ENCODE measurements around the gene PHKA2.

- no peak for TF ChIP-seq SP1 (IDR thresholded peaks at IDR 0.05)
- TF ChIP-seq TARDBP (IDR thresholded peaks at IDR 0.05) = no peak
- TF ChIP-seq BHLHE40 (IDR thresholded peaks at IDR 0.05; ENCODE audit: borderline replicate concordance) = no peak
- TF ChIP-seq NFRKB (IDR thresholded peaks at IDR 0.05) = no peak
- no peak for TF ChIP-seq FOXM1 (IDR thresholded peaks at IDR 0.05; ENCODE audit: borderline replicate concordance)
- TF ChIP-seq CTBP1 (IDR thresholded peaks at IDR 0.05; ENCODE audit: borderline replicate concordance) = no peak
- no peak for TF ChIP-seq FOXA1 (IDR thresholded peaks at IDR 0.05)
- TF ChIP-seq HDGF (IDR thresholded peaks at IDR 0.05; ENCODE audit: borderline replicate concordance) = no peak
- TF ChIP-seq FOXK2 (IDR thresholded peaks at IDR 0.05) = no peak
- no peak for TF ChIP-seq SUZ12 (IDR thresholded peaks at IDR 0.05)
- TF ChIP-seq L3MBTL2 (conservative IDR thresholded peaks at IDR 0.05) = no peak
- no peak for TF ChIP-seq LEF1 (IDR thresholded peaks at IDR 0.05; ENCODE audit: borderline replicate concordance)
- TF ChIP-seq PKNOX1 (IDR thresholded peaks at IDR 0.05) = no peak
- no peak for TF ChIP-seq ARNT (IDR thresholded peaks at IDR 0.05)
These were observed 14.7 kb upstream of the PHKA2 start for GRCh38 chrX:18998653-18999052.
